ENCODE data around the gene DPYD.

Gene DPYD

DNA sequence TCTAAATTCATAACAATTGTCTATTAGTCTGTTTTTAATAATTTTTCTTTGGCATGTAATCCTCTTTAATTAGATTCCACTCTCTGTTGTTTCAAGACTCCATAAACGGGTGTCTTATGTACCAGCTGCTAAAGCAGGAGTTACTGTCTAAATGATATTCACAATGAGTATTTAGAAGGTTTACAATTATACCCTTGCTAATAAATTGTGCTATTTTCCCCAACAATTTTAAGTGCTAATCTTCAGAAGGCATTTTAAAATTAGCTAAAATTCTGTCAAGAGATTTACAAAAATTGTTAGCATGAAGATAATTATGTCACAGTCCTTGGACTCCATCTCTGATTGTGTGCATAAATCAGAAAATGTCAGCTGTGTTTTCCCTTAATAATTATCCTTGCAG is 83.7 kb downstream of the DPYD start:
- no peak for DNase-seq

GRCh38 chr1:97834899-97835298 is 85.9 kb downstream of the DPYD start:
- no peak for DNase-seq

DNA sequence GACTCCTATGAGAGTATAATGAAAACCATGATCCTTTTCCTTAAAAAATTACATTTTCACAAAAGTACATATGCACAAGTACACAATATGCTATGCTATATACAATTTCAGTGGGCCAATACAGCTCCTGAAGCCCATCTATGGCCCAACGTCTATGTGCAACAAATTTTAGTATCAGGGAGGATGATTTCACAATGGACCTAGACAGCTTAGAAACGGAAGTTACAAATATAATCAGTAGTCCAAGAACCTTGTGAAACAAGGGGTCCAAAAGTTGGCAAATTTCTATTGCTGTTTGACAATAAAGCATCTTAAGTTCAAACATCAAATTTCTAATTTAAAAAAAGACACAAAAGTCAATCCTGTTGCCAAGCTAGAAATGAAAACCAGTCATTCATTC is 87.0 kb downstream of the DPYD start:
- DNase-seq, result no peak

GRCh38 chr1:97832481-97832880 is 88.4 kb downstream of the DPYD start:
- DNase-seq, result peak; percentile 49

DNA sequence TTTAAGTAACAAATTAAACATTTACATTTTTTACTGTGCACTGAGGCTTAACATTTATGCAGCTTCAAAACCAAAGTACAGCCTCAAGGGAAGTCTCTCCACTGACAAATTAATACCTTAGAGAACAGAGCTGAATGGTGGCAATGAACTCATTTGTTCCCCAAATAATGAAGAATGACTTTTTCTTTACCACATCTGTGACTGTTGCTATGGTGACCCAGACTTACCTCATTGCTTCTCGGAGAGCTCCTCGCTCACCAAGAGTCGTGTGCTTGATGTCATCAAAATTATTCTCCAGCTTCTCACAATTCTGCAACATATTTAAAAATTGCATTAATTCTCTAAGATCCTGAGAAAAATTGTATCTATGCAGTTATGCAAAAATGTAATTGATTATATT is 92.9 kb downstream of the DPYD start:
- DNase-seq, result peak; percentile 13

DNA sequence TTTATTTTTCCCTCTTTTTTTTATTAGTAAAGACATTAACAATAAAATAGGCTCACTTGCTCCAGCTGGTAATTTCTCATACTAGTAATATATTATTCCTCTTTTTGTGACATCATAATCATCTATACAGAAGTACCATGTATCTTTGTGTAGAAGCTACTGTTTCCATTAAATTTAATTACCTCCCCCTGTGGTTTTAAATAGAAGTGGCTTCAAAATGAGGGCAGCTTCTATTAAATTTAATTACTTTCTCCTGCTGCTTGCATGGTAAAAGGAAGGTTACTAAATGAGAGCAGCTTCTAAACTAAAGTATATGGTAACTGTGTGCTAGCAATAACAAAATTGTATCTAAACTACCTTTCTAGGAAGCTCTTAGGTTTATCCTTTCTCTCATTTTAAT is 94.0 kb downstream of the DPYD start:
- DNase-seq, result no peak

DNA sequence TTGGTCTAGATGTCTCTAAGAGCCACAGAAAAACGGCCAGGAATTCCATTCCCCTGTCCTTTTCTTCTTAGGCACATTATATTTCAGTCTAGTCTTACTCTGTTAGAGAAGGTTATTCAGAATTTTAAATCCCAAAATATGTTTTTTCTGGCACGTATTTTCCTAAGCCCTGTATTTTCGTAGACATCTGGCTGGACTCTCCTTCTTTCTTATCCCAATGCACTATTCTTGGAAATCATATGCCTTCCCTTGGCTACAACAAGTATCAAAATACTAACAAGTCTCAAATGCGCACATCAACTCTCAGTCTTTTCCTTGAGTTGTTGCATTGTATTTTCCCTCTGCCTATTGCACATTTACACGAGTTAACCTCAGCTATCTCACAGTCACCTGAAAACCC is 96.2 kb downstream of the DPYD start:
- DNase-seq, result no peak

GRCh38 chr1:97824200-97824599 is 96.6 kb downstream of the DPYD start:
- DNase-seq, result no peak

- DNase-seq, result peak; percentile 55
These were observed 100.2 kb downstream of the DPYD start for GRCh38 chr1:97820470-97821188.

GRCh38 chr1:97816927-97817326 is 103.9 kb downstream of the DPYD start:
- no peak for DNase-seq

DNA sequence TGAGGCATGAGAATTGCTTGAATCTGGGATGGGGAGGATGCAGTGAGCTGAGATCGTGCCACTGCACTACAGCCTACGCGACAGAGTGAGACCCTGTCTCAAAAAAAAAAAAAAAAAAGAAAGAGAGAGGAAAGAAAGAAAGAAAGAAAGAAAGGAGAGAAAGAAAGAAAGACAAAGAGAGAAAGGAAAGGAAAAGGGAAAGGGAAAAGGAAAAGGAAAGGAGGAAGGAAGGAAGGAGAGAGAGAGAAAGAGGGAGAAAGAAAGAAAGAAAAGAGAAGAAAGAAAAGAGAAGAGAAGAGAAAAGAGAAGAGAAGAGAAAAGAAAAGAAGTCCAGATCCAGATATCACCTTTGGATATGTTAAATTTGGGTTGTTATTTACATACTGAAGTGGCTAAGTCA is 106.0 kb downstream of the DPYD start:
- DNase-seq, result no peak

- no peak for DNase-seq
These were observed 106.7 kb downstream of the DPYD start for GRCh38 chr1:97814121-97814520.

DNA sequence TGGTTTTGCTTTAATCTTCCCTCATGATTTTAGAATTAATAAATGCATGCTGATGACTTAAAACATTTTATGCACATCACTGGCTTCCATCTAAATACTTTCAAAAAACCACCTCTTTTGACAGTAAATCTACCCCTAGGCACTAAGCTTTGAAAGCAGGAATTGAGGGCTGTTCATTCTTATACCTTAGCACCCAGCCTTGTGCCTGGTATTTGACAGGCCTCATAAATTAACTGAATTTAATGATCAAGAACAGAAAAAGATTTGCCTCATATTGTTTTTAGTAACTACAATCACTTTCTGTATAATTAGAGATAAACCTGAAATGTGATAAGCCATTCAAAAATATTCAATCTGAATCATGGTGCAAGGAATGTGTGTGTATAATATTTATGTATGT is 108.8 kb downstream of the DPYD start:
- DNase-seq, result no peak

- peak; percentile 41 for DNase-seq
These were observed 113.8 kb downstream of the DPYD start for GRCh38 chr1:97806996-97807520.

- no peak for DNase-seq
These were observed 114.5 kb downstream of the DPYD start for GRCh38 chr1:97806326-97806725.

GRCh38 chr1:97805093-97805492 is 115.7 kb downstream of the DPYD start:
- DNase-seq, result no peak

DNA sequence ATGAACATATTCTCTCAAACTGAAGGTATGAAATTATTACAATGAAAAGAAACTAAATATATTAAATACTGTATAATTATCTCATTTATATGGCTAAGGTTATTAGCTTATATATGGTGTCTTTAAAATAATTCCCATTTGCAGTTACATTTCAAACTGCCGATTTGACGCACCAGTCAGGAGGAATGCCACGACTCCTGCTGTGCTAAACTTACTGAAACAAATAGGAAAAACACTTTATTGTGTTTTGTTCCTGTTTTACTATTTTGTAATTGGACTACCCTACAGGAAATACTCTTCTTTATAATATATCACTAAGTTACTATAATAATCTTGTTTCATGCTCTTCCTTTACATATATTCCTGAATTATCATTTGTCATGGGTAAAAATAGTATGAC is 117.8 kb downstream of the DPYD start:
- no peak for DNase-seq

- no peak for DNase-seq
These were observed 118.8 kb downstream of the DPYD start for GRCh38 chr1:97802011-97802410.

- DNase-seq, result no peak
These were observed 123.2 kb downstream of the DPYD start for GRCh38 chr1:97797403-97798183.

- no peak for DNase-seq
These were observed 124.1 kb downstream of the DPYD start for GRCh38 chr1:97796711-97797110.

- DNase-seq, result no peak
These were observed 128.2 kb downstream of the DPYD start for GRCh38 chr1:97792655-97793054.

- DNase-seq, result peak; percentile 5
These were observed 129.6 kb downstream of the DPYD start for GRCh38 chr1:97791251-97791650.

DNA sequence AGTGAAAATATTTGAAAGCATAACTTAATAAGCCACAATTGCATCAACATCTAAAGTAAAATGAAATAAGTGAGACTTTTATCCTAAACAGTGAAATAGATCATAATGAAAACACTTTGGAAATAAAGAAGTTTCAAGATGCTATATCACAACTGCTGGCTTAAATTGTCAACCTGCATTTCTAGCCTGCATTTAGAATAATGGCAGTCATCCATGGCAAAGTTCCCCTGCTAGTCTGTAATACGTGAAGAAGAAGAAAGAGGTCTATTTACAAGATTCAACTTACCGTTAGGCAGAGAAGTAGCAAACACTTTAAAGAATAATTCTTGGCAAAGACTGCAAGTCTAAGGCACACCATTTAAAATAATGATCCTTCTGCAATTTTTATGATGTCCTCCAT is 133.6 kb downstream of the DPYD start:
- DNase-seq, result no peak

- no peak for DNase-seq
These were observed 136.2 kb downstream of the DPYD start for GRCh38 chr1:97784661-97785060.
